ENCODE results near the gene PILRA. TPM values are rescaled to one million over a fixed set of nuclear protein-coding genes. Genes with fewer than 3 reads are reported as not detected.
A peak's percentile ranks its signal among the peaks of the same experiment; 100 is the strongest.

Gene PILRA
- total RNA-seq, 2 donors from 2014 or later: 1.2 to 3.1 TPM

DNA sequence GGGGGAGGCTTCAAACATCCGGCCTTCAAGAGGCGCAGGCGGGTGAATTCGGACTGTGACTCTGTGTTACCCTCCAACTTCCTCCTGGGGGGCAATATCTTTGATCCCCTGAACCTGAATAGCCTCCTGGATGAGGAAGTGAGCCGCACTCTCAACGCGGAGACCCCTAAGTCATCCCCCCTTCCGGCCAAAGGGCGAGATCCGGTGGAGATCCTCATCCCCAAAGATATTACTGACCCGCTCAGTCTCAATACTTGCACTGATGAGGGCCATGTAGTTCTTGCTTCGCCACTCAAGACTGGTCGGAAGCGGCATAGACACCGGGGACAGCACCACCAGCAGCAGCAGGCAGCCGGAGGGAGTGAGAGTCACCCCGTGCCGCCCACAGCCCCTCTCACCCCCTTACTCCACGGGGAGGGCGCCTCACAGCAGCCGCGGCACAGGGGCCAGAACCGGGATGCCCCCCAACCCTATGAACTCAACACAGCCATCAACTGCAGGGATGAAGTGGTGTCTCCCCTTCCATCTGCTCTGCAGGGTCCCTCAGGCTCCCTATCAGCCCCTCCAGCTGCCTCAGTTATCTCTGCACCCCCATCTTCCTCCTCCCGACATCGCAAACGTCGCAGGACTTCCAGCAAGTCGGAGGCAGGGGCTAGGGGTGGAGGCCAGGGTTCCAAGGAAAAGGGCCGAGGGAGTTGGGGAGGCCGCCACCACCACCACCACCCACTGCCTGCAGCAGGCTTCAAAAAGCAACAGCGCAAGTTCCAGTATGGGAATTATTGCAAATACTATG, 57.4 kb downstream of the PILRA start:
- DNase-seq: peak; percentile 36
- peaks cover 5% of the 10 kb centered on the region for H3K36me3 ChIP-seq
- no peaks in the 10 kb centered on the region for H3K27me3 ChIP-seq
- intact Hi-C loops (cut with DNase I): no loop called here
- H3K9ac ChIP-seq (ENCODE audit: low read depth in 2 of 2, low read length in 2 of 2): peak overlapping the region; percentile 94 to 98
- H3K9me3 ChIP-seq: no peaks in the 10 kb centered on the region
- H3K4me3 ChIP-seq: peak overlapping the region; percentile 60
- peaks cover 10% of the 10 kb centered on the region for H3K4me1 ChIP-seq
- H3K27ac ChIP-seq: peak overlapping the region; percentile 100
- TF ChIP-seq, protein P1, sequence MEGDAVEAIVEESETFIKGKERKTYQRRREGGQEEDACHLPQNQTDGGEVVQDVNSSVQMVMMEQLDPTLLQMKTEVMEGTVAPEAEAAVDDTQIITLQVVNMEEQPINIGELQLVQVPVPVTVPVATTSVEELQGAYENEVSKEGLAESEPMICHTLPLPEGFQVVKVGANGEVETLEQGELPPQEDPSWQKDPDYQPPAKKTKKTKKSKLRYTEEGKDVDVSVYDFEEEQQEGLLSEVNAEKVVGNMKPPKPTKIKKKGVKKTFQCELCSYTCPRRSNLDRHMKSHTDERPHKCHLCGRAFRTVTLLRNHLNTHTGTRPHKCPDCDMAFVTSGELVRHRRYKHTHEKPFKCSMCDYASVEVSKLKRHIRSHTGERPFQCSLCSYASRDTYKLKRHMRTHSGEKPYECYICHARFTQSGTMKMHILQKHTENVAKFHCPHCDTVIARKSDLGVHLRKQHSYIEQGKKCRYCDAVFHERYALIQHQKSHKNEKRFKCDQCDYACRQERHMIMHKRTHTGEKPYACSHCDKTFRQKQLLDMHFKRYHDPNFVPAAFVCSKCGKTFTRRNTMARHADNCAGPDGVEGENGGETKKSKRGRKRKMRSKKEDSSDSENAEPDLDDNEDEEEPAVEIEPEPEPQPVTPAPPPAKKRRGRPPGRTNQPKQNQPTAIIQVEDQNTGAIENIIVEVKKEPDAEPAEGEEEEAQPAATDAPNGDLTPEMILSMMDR (IDR thresholded peaks at IDR 0.05): no peak

DNA sequence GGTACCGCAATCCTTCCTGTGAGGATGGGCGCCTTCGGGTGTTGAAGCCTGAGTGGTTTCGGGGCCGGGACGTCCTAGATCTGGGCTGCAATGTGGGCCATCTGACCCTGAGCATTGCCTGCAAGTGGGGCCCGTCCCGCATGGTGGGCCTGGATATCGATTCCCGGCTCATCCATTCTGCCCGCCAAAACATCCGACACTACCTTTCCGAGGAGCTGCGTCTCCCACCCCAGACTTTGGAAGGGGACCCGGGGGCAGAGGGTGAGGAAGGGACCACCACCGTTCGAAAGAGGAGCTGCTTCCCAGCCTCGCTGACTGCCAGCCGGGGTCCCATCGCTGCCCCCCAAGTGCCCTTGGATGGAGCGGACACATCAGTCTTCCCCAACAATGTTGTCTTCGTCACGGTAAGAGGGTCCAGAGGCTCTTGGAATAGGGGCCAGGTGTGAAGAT, 58.0 kb downstream of the PILRA start:
- Histone ChIP-seq H3K27me3 (no peaks in the 10 kb centered on the region), H3K36me3 (peaks cover 5% of the 10 kb centered on the region), H3K9me3 (no peaks in the 10 kb centered on the region), H3K4me1 (peaks cover 10% of the 10 kb centered on the region), H3K4me3 (no peak overlapping the region), H3K9ac (ENCODE audit: low read depth in 2 of 2, low read length in 2 of 2) (peak overlapping the region in 1 of 2 donors; percentile 94), H3K27ac (peak overlapping the region; percentile 100)
- DNase-seq: no peak
- TF ChIP-seq, protein P1 (IDR thresholded peaks at IDR 0.05): no peak
- intact Hi-C loops (cut with DNase I): no loop called here

DNA sequence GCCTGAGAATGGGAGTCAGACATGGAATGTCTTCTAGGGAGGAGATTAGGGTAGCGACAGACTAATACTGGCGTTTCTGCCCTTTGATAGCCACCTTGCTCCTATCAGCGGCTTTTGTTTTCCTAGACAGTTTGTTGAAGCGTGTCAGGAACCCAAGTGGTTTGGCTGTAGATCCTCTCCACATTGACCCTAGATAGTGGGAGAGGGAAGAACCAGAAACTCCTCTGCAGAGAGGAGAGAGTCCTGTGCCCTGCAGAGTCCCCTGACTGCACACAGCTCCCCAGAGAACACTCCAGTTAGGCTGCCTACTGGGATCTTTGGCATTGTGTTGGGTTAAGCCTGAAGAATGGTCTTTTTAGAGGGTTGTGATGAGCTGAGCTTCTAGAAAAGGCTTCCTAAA, 58.8 kb downstream of the PILRA start:
- H3K36me3 ChIP-seq: peaks cover 5% of the 10 kb centered on the region
- H3K27ac ChIP-seq: no peak overlapping the region
- H3K9ac ChIP-seq (ENCODE audit: low read depth in 2 of 2, low read length in 2 of 2): no peak overlapping the region
- peaks cover 10% of the 10 kb centered on the region for H3K4me1 ChIP-seq
- no peaks in the 10 kb centered on the region for H3K9me3 ChIP-seq
- H3K4me3 ChIP-seq: no peak overlapping the region
- DNase-seq: no peak
- H3K27me3 ChIP-seq: no peaks in the 10 kb centered on the region
- intact Hi-C loops (cut with DNase I): no loop called here
- TF ChIP-seq, protein P1 (IDR thresholded peaks at IDR 0.05): no peak

DNA sequence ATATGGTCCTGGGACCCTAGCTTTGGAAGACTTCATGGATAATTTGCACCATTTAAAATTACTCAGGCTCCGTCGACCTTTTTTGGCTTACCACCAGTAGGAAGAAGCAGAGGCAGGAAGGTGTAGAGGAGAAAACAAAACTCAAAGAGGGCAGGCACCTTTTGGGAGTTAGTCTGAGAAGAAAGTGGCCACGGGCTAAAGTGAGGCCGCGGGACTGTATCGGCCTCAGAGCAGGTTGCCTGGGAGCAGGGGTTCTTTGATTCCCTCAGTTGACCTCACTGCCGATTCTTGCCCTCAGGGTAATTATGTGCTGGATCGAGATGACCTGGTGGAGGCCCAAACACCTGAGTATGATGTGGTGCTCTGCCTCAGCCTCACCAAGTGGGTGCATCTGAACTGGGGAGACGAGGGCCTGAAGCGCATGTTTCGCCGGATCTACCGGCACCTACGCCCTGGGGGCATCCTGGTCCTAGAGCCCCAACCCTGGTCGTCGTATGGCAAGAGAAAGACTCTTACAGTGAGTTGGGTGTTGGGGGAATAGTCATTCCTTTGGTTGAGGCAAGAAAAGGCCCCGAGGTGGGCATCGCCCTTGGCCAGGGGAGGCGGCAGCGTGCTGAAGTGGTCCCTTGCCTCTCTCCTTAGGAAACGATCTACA, 59.5 kb downstream of the PILRA start:
- Histone ChIP-seq H3K4me1 (peaks cover 10% of the 10 kb centered on the region), H3K27ac (no peak overlapping the region), H3K36me3 (peaks cover 5% of the 10 kb centered on the region), H3K9ac (ENCODE audit: low read depth in 2 of 2, low read length in 2 of 2) (peak overlapping the region in 1 of 2 donors; percentile 51), H3K27me3 (no peaks in the 10 kb centered on the region), H3K4me3 (no peak overlapping the region), H3K9me3 (no peaks in the 10 kb centered on the region)
- intact Hi-C loops (cut with DNase I): no loop called here
- no peak for DNase-seq
- TF ChIP-seq, protein P1 (IDR thresholded peaks at IDR 0.05): no peak

DNA sequence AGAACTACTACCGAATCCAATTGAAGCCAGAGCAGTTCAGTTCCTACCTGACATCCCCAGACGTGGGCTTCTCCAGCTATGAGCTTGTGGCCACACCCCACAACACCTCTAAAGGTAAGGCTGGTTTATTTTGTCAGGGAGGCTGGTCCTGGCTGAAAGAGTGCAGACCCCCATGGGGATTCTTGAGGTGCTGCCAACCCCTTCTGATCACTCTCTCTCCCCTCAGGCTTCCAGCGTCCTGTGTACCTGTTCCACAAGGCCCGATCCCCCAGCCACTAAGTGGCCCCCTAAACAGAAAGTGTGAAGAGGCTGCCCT, 59.9 kb downstream of the PILRA start:
- no peak for DNase-seq
- intact Hi-C loops (cut with DNase I): no loop called here
- H3K27ac ChIP-seq: no peak overlapping the region
- no peaks in the 10 kb centered on the region for H3K27me3 ChIP-seq
- no peak overlapping the region for H3K4me3 ChIP-seq
- peak overlapping the region in 1 of 2 donors; percentile 51 for H3K9ac ChIP-seq (ENCODE audit: low read depth in 2 of 2, low read length in 2 of 2)
- H3K9me3 ChIP-seq: no peaks in the 10 kb centered on the region
- TF ChIP-seq, protein P1 (IDR thresholded peaks at IDR 0.05): no peak
- peaks cover 10% of the 10 kb centered on the region for H3K4me1 ChIP-seq
- peaks cover 5% of the 10 kb centered on the region for H3K36me3 ChIP-seq
